H1 (cell line): ENCODE results near the gene ZNF629. TPM values are rescaled to one million over a fixed set of nuclear protein-coding genes. Genes with fewer than 3 reads are reported as not detected.

Source experiments
- CTCF ChIA-PET: fragments of 300-600 bp; sonication (Branson Sonifier 250); formaldehyde crosslinking; loops from one replicate; lab custom pipeline; 2021; ENCODE audit not compliant: partially characterized antibody; lab: Charles Lee
- POLR2A ChIA-PET: fragments of 300-600 bp; sonication (Branson Sonifier 250); formaldehyde crosslinking; loops from one replicate; lab custom pipeline; 2021; ENCODE audit warnings: inconsistent platforms; ENCODE audit not compliant: partially characterized antibody; lab: Charles Lee
- DNase-seq, 2 experiments: peaks; one replicate each; pipeline versions ENCODE4 v3.0.0 to v3.0.0-alpha.2; 2010 to 2022; ENCODE audit warnings: low spot score in 2 of 2, low read depth in 1 of 2, mixed read lengths in 1 of 2
- FAIRE-seq: peaks from 2 replicates; lab custom pipeline; 2011; peaks lifted over from hg19 to GRCh38; lab: Jason Lieb, UNC
- H2AFZ ChIP-seq: 2 replicates; pipeline ENCODE4 v1.8.1; 2012; ENCODE audit warnings: low read length, inconsistent platforms
- H2AK5ac ChIP-seq: 2 replicates; pipeline ENCODE4 v1.6.1; 2013; ENCODE audit warnings: low read depth, low read length
- H2BK120ac ChIP-seq: replicated peaks from 2 replicates; pipeline ENCODE3; 2013; ENCODE audit warnings: low read depth, low read length, inconsistent platforms
- H2BK12ac ChIP-seq: 2 replicates; pipeline ENCODE4 v1.6.1; 2013; ENCODE audit warnings: low read depth, low read length
- H2BK15ac ChIP-seq: 2 replicates; pipeline ENCODE4 v1.6.1; 2013; ENCODE audit warnings: low read length
- H2BK20ac ChIP-seq: 2 replicates; pipeline ENCODE4 v1.6.1; 2013; ENCODE audit warnings: low read length
- H2BK5ac ChIP-seq: 2 replicates; pipeline ENCODE4 v1.6.1; 2013; ENCODE audit warnings: low read depth, low read length
- H3K14ac ChIP-seq: 2 replicates; pipeline ENCODE4 v1.6.1; 2013; ENCODE audit warnings: inconsistent platforms; ENCODE audit not compliant: insufficient read length
- H3K18ac ChIP-seq: 2 replicates; pipeline ENCODE4 v1.6.1; 2013; ENCODE audit warnings: low read length; ENCODE audit errors: extremely low read depth
- H3K23ac ChIP-seq: 2 replicates; pipeline ENCODE4 v1.6.1; 2013; ENCODE audit warnings: inconsistent platforms; ENCODE audit not compliant: insufficient read length
- H3K23me2 ChIP-seq: 2 replicates; pipeline ENCODE4 v1.6.1; 2013; ENCODE audit warnings: low read depth, low read length
- H3K27ac ChIP-seq: 2 replicates; pipeline ENCODE4 v1.6.1; 2011; ENCODE audit warnings: low read depth, low read length, inconsistent platforms
- H3K27me3 ChIP-seq, 4 experiments: replicated peaks in 1 of 4; 1 replicate in 1 of 4; 2 replicates in 3 of 4; pipeline versions ENCODE4 v1.6.1 to v1.8.1; 2011 to 2013; ENCODE audit warnings: low read length in 3 of 4, mild to moderate bottlenecking in 3 of 4, inconsistent platforms in 2 of 4, mixed read lengths in 2 of 4, moderate library complexity in 1 of 4; ENCODE audit not compliant: control insufficient read depth in 3 of 4, insufficient read depth in 3 of 4; ENCODE audit errors: extremely low read depth in 1 of 4
- H3K36me3 ChIP-seq, 4 experiments: 2 replicates each; pipeline versions ENCODE4 v1.6.1 to v1.8.1; 2011 to 2013; ENCODE audit warnings: mild to moderate bottlenecking in 4 of 4, low read length in 3 of 4, moderate library complexity in 2 of 4, control low read depth in 1 of 4, inconsistent platforms in 1 of 4; ENCODE audit not compliant: insufficient read depth in 4 of 4, control insufficient read depth in 2 of 4
- H3K4ac ChIP-seq: replicated peaks from 2 replicates; pipeline ENCODE3; 2013; ENCODE audit warnings: low read length, low read depth, mixed read lengths, inconsistent platforms; ENCODE audit not compliant: insufficient read length
- H3K4me1 ChIP-seq, 4 experiments: replicated peaks in 1 of 4; 1 replicate in 1 of 4; 2 replicates in 3 of 4; pipeline versions ENCODE4 v1.6.1 to v1.8.1; 2011 to 2013; ENCODE audit warnings: low read length in 3 of 4, inconsistent platforms in 2 of 4, mixed read lengths in 1 of 4; ENCODE audit not compliant: insufficient read depth in 4 of 4, control insufficient read depth in 3 of 4
- H3K4me2 ChIP-seq, 2 experiments: 2 replicates each; pipeline versions ENCODE4 v1.6.1 to v1.8.1; 2011 to 2013; ENCODE audit warnings: low read depth in 2 of 2, low read length in 2 of 2, control low read depth in 1 of 2, inconsistent platforms in 1 of 2, mild to moderate bottlenecking in 1 of 2; ENCODE audit not compliant: insufficient read depth in 1 of 2
- H3K4me3 ChIP-seq, 4 experiments: fragments of 200-600, 300-600 bp in 1 of 4; sonication (generic), shearing (Covaris generic), sonication (Bioruptor Twin) in 1 of 4; 2 replicates each; pipeline versions ENCODE4 v1.5.1 to v1.8.1; 2011 to 2016; ENCODE audit warnings: low read length in 4 of 4, low read depth in 3 of 4, control low read depth in 2 of 4, inconsistent platforms in 2 of 4, mild to moderate bottlenecking in 2 of 4, mixed read lengths in 1 of 4, moderate library complexity in 1 of 4; ENCODE audit not compliant: insufficient read depth in 2 of 4; ENCODE audit errors: extremely low read depth in 1 of 4
- H3K56ac ChIP-seq: replicated peaks from 2 replicates; pipeline ENCODE3; 2013; ENCODE audit warnings: low read depth, mild to moderate bottlenecking, mixed read lengths, low read length, inconsistent platforms; ENCODE audit not compliant: insufficient read length
- H3K79me1 ChIP-seq: 2 replicates; pipeline ENCODE4 v1.6.1; 2013; ENCODE audit warnings: low read depth, low read length, control low read depth
- H3K79me2 ChIP-seq, 2 experiments: 2 replicates each; pipeline versions ENCODE4 v1.6.1 to v1.8.1; 2012 to 2013; ENCODE audit warnings: low read length in 2 of 2, mild to moderate bottlenecking in 2 of 2, inconsistent platforms in 1 of 2; ENCODE audit not compliant: insufficient read depth in 2 of 2, control insufficient read depth in 1 of 2
- H3K9ac ChIP-seq, 4 experiments: replicated peaks in 1 of 4; 1 replicate in 1 of 4; 2 replicates in 3 of 4; pipeline versions ENCODE4 v1.6.1 to v1.8.1; 2011 to 2013; ENCODE audit warnings: low read depth in 3 of 4, low read length in 3 of 4, control low read depth in 2 of 4, mild to moderate bottlenecking in 2 of 4, moderate library complexity in 2 of 4, inconsistent platforms in 1 of 4; ENCODE audit errors: extremely low read depth in 1 of 4
- H3K9me3 ChIP-seq, 2 experiments: 2 replicates each; pipeline versions ENCODE4 v1.6.1 to v1.8.1; 2012 to 2013; ENCODE audit warnings: mild to moderate bottlenecking in 2 of 2, moderate library complexity in 2 of 2, control low read depth in 1 of 2, inconsistent platforms in 1 of 2, low read depth in 1 of 2, low read length in 1 of 2, mixed read lengths in 1 of 2; ENCODE audit not compliant: insufficient read depth in 2 of 2
- H4K20me1 ChIP-seq, 2 experiments: replicated peaks in 1 of 2; 2 replicates each; pipeline versions ENCODE3 to v1.8.1; 2011 to 2013; ENCODE audit warnings: inconsistent platforms in 2 of 2, low read length in 2 of 2, mild to moderate bottlenecking in 1 of 2; ENCODE audit not compliant: insufficient read depth in 2 of 2, control insufficient read depth in 1 of 2
- H4K5ac ChIP-seq: 2 replicates; pipeline ENCODE4 v1.6.1; 2013; ENCODE audit warnings: low read length, low read depth, mixed read lengths, inconsistent platforms; ENCODE audit not compliant: insufficient read length
- H4K8ac ChIP-seq: 2 replicates; pipeline ENCODE4 v1.8.0; 2013; ENCODE audit warnings: mild to moderate bottlenecking, moderate library complexity, low read length, inconsistent platforms; ENCODE audit not compliant: insufficient read depth; ENCODE audit errors: extremely low read depth
- H4K91ac ChIP-seq: replicated peaks from 2 replicates; pipeline ENCODE3; 2013; ENCODE audit warnings: low read length, mixed read lengths, inconsistent platforms; ENCODE audit not compliant: insufficient read length
- CBX8 ChIP-seq: fragments of 300-800, 300-1000 bp; sonication (generic); IDR thresholded peaks from 2 replicates; pipeline ENCODE4 v1.7.1; 2016; ENCODE audit warnings: low read depth, low read length, borderline replicate concordance
- CHD2 ChIP-seq: IDR thresholded peaks from 2 replicates; pipeline ENCODE4 v1.6.1; 2012; ENCODE audit warnings: low read length, improper control_type of control experiment
- CREB1 ChIP-seq: IDR thresholded peaks from 2 replicates; pipeline ENCODE4 v1.6.1; 2012; ENCODE audit warnings: inconsistent platforms
- EP300 ChIP-seq, 2 experiments: IDR thresholded peaks; 1 replicate in 1 of 2; 2 replicates in 1 of 2; pipeline ENCODE4 v1.6.1; 2011 to 2012; ENCODE audit warnings: low read depth in 2 of 2, low read length in 2 of 2, mild to moderate bottlenecking in 2 of 2, borderline replicate concordance in 1 of 2, inconsistent platforms in 1 of 2, moderate library complexity in 1 of 2
- HDAC2 ChIP-seq, 2 experiments: fragments of 300-600 bp in 1 of 2; sonication (generic) in 1 of 2; IDR thresholded peaks; 2 replicates each; pipeline ENCODE4 v1.6.1; 2011 to 2012; ENCODE audit warnings: low read depth in 2 of 2, low read length in 2 of 2, mild to moderate bottlenecking in 2 of 2, moderate library complexity in 2 of 2, borderline replicate concordance in 1 of 2, inconsistent platforms in 1 of 2
- JUN ChIP-seq: IDR thresholded peaks from 2 replicates; pipeline ENCODE4 v1.6.1; 2011; ENCODE audit warnings: low read depth, mild to moderate bottlenecking, improper control_type of control experiment, low read length
- NRF1 ChIP-seq: IDR thresholded peaks from 2 replicates; pipeline ENCODE4 v1.6.1; 2011; ENCODE audit warnings: mild to moderate bottlenecking, low read depth, low read length, improper control_type of control experiment
- PHF8 ChIP-seq: fragments of 200-600 bp; sonication (generic); conservative IDR thresholded peaks from 2 replicates; pipeline ENCODE4 v1.7.1; 2012; ENCODE audit warnings: low read depth, mild to moderate bottlenecking, inconsistent platforms, low read length, moderate library complexity
- POLR2A ChIP-seq, 2 experiments: IDR thresholded peaks; 1 replicate in 1 of 2; 2 replicates in 1 of 2; pipeline ENCODE4 v1.6.1; 2011; ENCODE audit warnings: low read depth in 2 of 2, low read length in 2 of 2, mild to moderate bottlenecking in 2 of 2; ENCODE audit errors: control extremely low read depth in 1 of 2
- POU5F1 ChIP-seq: IDR thresholded peaks from 2 replicates; pipeline ENCODE4 v1.6.1; 2011; ENCODE audit warnings: low read depth, mild to moderate bottlenecking, low read length, moderate library complexity
- RFX5 ChIP-seq: IDR thresholded peaks from 2 replicates; pipeline ENCODE4 v1.6.1; 2011; ENCODE audit warnings: low read depth, low read length, improper control_type of control experiment, borderline replicate concordance
- RXRA ChIP-seq: IDR thresholded peaks from 2 replicates; pipeline ENCODE4 v1.6.1; 2011; ENCODE audit warnings: low read depth, mild to moderate bottlenecking, low read length, moderate library complexity; ENCODE audit not compliant: insufficient read depth
- TAF1 ChIP-seq: IDR thresholded peaks from 2 replicates; pipeline ENCODE4 v1.6.1; 2011; ENCODE audit warnings: mild to moderate bottlenecking, low read depth, low read length
- WGBS, 2 experiments: shearing (Covaris generic) in 1 of 2; methylation state at CpG; one replicate each; pipeline versions ENCODE4 v1.1.6 to v1.1.7; 2013 to 2015; ENCODE audit warnings: low lambda C conversion rate in 2 of 2, mixed read lengths in 2 of 2, inconsistent platforms in 1 of 2, low coverage in 1 of 2, missing lambda C conversion rate in 1 of 2; ENCODE audit not compliant: insufficient replicate concordance in 2 of 2, insufficient coverage in 1 of 2, insufficient read length in 1 of 2; ENCODE audit errors: extremely low coverage in 1 of 2, missing lambda C conversion rate in 1 of 2; 5-methylcytosine and 5-hydroxymethylcytosine counted together
- polyA plus RNA-seq, 7 experiments: library from polyadenylated mRNA; depleted of rRNA in 3 of 7; stranded (reverse) in 5 of 7; unstranded in 2 of 7; fragments of >200 nt in 5 of 7; fragments of 200-250 nt in 2 of 7; gene quantifications; 1 replicate in 5 of 7; 2 replicates in 1 of 7; 4 replicates in 1 of 7; pipeline versions ENCODE4 v1.2.1 to v1.2.3, GENCODE V29; 2011 to 2013; ENCODE audit warnings: missing spikeins in 2 of 7, mixed read lengths in 2 of 7
- total RNA-seq: library from RNA; stranded (reverse); fragmentation: NEBNext Ultra II Directional; extraction: Animal tissue kit (Norgen Biotek cat#: 25700); gene quantifications from 2 replicates; pipeline ENCODE4 v1.2.1, GENCODE V29; 2021
- TF ChIP-seq, protein P1 (sequence below): IDR thresholded peaks from 2 replicates; pipeline ENCODE4 v1.6.1; 2011; ENCODE audit warnings: low read depth, mild to moderate bottlenecking, low read length; ENCODE audit not compliant: insufficient read depth

ZNF629 gene
- total and polyA plus RNA-seq, 2 of the 8 experiments (the other 6 are each of a cell fraction or from before 2014, with no cell fraction given) = 11.0 to 19.5 TPM

DNA sequence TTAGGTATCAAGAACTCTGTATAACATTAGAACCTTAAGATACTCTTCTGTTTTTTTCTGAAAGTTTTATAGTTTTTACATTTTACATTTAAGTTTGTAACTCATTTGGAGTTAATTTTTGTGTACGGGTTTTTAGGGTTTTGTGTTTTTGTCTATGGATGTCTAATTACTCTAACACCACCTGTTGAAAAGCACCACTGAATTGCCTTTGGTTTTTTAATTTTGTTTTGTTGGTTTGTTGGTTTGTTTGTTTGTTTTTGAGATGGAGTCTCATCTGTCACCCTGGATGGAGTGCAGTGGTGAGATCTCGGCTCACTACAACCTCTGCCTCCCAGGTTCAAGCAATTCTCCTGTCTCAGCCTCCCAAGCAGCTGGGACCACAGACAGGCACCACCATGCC lies 29.8 kb upstream of the ZNF629 start:
- H3K27ac ChIP-seq = no peak overlapping the region
- no peak overlapping the region for H3K4me3 ChIP-seq
- H2BK15ac ChIP-seq = no peak overlapping the region
- DNase-seq (no peak), FAIRE-seq (no peak)
- H3K79me1 ChIP-seq = no peaks in the 10 kb centered on the region
- H3K9me3 ChIP-seq = no peaks in the 10 kb centered on the region; a peak in 1 of 4 replicates
- H2BK20ac ChIP-seq = no peak overlapping the region
- 87% methylated on average over 2 of the region's 2 CpGs; no CpG with 5 or more reads in 1 of the 2 experiments for WGBS, 2 experiments
- H3K56ac ChIP-seq = no peak overlapping the region
- H2BK5ac ChIP-seq = no peak overlapping the region
- H4K8ac ChIP-seq = no peak overlapping the region
- no peaks in the 10 kb centered on the region for H4K20me1 ChIP-seq
- no peaks in the 10 kb centered on the region for H3K79me2 ChIP-seq
- no peak overlapping the region for H3K4me2 ChIP-seq
- H3K4ac ChIP-seq = no peak overlapping the region
- H2AK5ac ChIP-seq = no peak overlapping the region
- POLR2A ChIA-PET = interaction anchor here (1.0 to 1.2 kb wide), 2 partner anchors 11 to 34 kb away, joined by 3 to 4 read pairs; no protein-coding TSS in a partner anchor
- H4K91ac ChIP-seq = no peak overlapping the region
- no peak overlapping the region for H3K14ac ChIP-seq
- peaks cover 0 to 1% (median 0%) of the 10 kb centered on the region in 4 experiments; a peak in 1 of 7 replicates for H3K27me3 ChIP-seq
- H2BK12ac ChIP-seq = no peak overlapping the region
- no peak overlapping the region for H3K23ac ChIP-seq
- no peak overlapping the region for H3K18ac ChIP-seq
- CTCF ChIA-PET = interaction anchor here (1.8 kb wide), 1 partner anchor 58 kb away, joined by 5 read pairs; no protein-coding TSS in a partner anchor
- no peaks in the 10 kb centered on the region; a peak in 4 of 7 replicates for H3K4me1 ChIP-seq
- peaks cover 2% of the 10 kb centered on the region; the same call in 1 of the 2 replicates for H3K23me2 ChIP-seq
- no peak overlapping the region for H2BK120ac ChIP-seq
- H2AFZ ChIP-seq = no peak overlapping the region
- H4K5ac ChIP-seq = no peak overlapping the region
- H3K36me3 ChIP-seq = no peaks in the 10 kb centered on the region
- H3K9ac ChIP-seq = no peak overlapping the region
- TF ChIP-seq RFX5 = no peak
- no peak for TF ChIP-seq EP300 (IDR thresholded peaks at IDR 0.05; ENCODE audit: borderline replicate concordance in 1 of 2, low read depth in 2 of 2, low read length in 2 of 2)
- TF ChIP-seq POU5F1 = no peak
- TF ChIP-seq, protein P1, sequence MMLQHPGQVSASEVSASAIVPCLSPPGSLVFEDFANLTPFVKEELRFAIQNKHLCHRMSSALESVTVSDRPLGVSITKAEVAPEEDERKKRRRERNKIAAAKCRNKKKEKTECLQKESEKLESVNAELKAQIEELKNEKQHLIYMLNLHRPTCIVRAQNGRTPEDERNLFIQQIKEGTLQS = no peak
- TF ChIP-seq JUN = no peak
- TF ChIP-seq CHD2 = no peak
- TF ChIP-seq NRF1 = no peak
- no peak for TF ChIP-seq CBX8
- TF ChIP-seq POLR2A (IDR thresholded peaks at IDR 0.05; ENCODE audit: control extremely low read depth in 1 of 2, low read depth in 2 of 2, low read length in 2 of 2) = no peak
- TF ChIP-seq CREB1 = no peak
- no peak for TF ChIP-seq HDAC2 (IDR thresholded peaks at IDR 0.05; ENCODE audit: borderline replicate concordance in 1 of 2, low read depth in 2 of 2, low read length in 2 of 2)
- TF ChIP-seq TAF1 = no peak
- no peak for TF ChIP-seq RXRA
- no peak for TF ChIP-seq PHF8
